ENCODE measurements around the gene STK25.
A peak's percentile ranks its signal among the peaks of the same experiment; 100 is the strongest.
"Not testable (repeated sequence)": the region's sequence is repeated elsewhere in the genome, so short reads cannot be mapped to it uniquely, and the experiment has no call there.

STK25 gene

GRCh38 chr2:241506317-241506716 lies 2.1 kb downstream of the STK25 start:
- H3K9me3 ChIP-seq (ENCODE audit: control insufficient read depth, insufficient read depth, low read depth, low read length); H3K27ac ChIP-seq (ENCODE audit: extremely low read depth, low read depth, low read length); H3K4me3 ChIP-seq (ENCODE audit: low read depth, low read length); H3K4me1 ChIP-seq (ENCODE audit: control insufficient read depth, insufficient read depth, low read length): not testable (repeated sequence)
- peaks cover 9 to 18% of the 10 kb centered on the region in 2 experiments; a peak in 2 of 3 replicates for H3K36me3 ChIP-seq (ENCODE audit: control insufficient read depth in 2 of 2, insufficient read depth in 1 of 2, low read length in 2 of 2)
- POLR2A ChIA-PET: interaction anchor here (1.5 kb wide), 1 partner anchor 8 kb away, joined by 4 read pairs; no protein-coding TSS in a partner anchor
- CTCF ChIA-PET: interaction anchor here (0.6 to 1.1 kb wide), 4 partner anchors 62 to 262 kb away, joined by 3 to 4 read pairs (median 4); no protein-coding TSS in a partner anchor

GRCh38 chr2:241505781-241506201 lies 2.6 kb downstream of the STK25 start:
- ChIA-PET POLR2A (interaction anchor here (1.5 kb wide), 1 partner anchor 8 kb away, joined by 4 read pairs; no protein-coding TSS in a partner anchor), CTCF (interaction anchor here (0.6 to 1.1 kb wide), 4 partner anchors 62 to 262 kb away, joined by 3 to 4 read pairs (median 4); no protein-coding TSS in a partner anchor)
- H3K4me3 ChIP-seq (ENCODE audit: low read depth, low read length): no peak overlapping the region
- peaks cover 9% of the 10 kb centered on the region; the same call in 1 of the 2 replicates for H3K4me1 ChIP-seq (ENCODE audit: control insufficient read depth, insufficient read depth, low read length)
- H3K27ac ChIP-seq (ENCODE audit: extremely low read depth, low read depth, low read length): 0 out of 2 replicates have a peak overlapping the region, but pooled peaks have one; percentile 10
- peaks cover 9 to 23% of the 10 kb centered on the region in 2 experiments; a peak in 2 of 3 replicates for H3K36me3 ChIP-seq (ENCODE audit: control insufficient read depth in 2 of 2, insufficient read depth in 1 of 2, low read length in 2 of 2)
- H3K9me3 ChIP-seq (ENCODE audit: control insufficient read depth, insufficient read depth, low read depth, low read length): no peaks in the 10 kb centered on the region
- no peak for TF ChIP-seq ZNF366 (tag by site-specific recombination; conservative IDR thresholded peaks at IDR 0.05)
- peak; percentile 78 for TF ChIP-seq ZNF692 (tag by site-specific recombination; IDR thresholded peaks at IDR 0.05)
- 0 out of 2 replicates have a peak, but pooled peaks have one; percentile 24 for TF ChIP-seq ZFP69B (tag by site-specific recombination; IDR thresholded peaks at IDR 0.05)
- no peak for TF ChIP-seq ZNF26 (tag by site-specific recombination; IDR thresholded peaks at IDR 0.05)
- no peak for TF ChIP-seq ZNF184 (tag by site-specific recombination; IDR thresholded peaks at IDR 0.05)
- TF ChIP-seq ZNF48 (tag by site-specific recombination; IDR thresholded peaks at IDR 0.05): no peak

- Histone ChIP-seq H3K9me3 (ENCODE audit: control insufficient read depth, insufficient read depth, low read depth, low read length) (no peaks in the 10 kb centered on the region), H3K4me1 (ENCODE audit: control insufficient read depth, insufficient read depth, low read length) (peaks cover 9% of the 10 kb centered on the region; the same call in 1 of the 2 replicates), H3K27ac (ENCODE audit: extremely low read depth, low read depth, low read length) (0 out of 2 replicates have a peak overlapping the region, but pooled peaks have one; percentile 10), H3K36me3 (ENCODE audit: control insufficient read depth in 2 of 2, insufficient read depth in 1 of 2, low read length in 2 of 2) (peaks cover 9 to 29% of the 10 kb centered on the region in 2 experiments; a peak in 2 of 3 replicates), H3K4me3 (ENCODE audit: low read depth, low read length) (no peak overlapping the region)
- no peak for TF ChIP-seq ZNF112 (tag by site-specific recombination; IDR thresholded peaks at IDR 0.05)
- 0 out of 2 replicates have a peak, but pooled peaks have one; percentile 23 for TF ChIP-seq ZNF600 (tag by site-specific recombination; IDR thresholded peaks at IDR 0.05)
- TF ChIP-seq, protein P1, sequence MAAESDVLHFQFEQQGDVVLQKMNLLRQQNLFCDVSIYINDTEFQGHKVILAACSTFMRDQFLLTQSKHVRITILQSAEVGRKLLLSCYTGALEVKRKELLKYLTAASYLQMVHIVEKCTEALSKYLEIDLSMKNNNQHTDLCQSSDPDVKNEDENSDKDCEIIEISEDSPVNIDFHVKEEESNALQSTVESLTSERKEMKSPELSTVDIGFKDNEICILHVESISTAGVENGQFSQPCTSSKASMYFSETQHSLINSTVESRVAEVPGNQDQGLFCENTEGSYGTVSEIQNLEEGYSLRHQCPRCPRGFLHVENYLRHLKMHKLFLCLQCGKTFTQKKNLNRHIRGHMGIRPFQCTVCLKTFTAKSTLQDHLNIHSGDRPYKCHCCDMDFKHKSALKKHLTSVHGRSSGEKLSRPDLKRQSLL (tag by site-specific recombination; IDR thresholded peaks at IDR 0.05): 0 out of 2 replicates have a peak, but pooled peaks have one; percentile 26
- TF ChIP-seq ZBTB48 (tag by site-specific recombination; IDR thresholded peaks at IDR 0.05): peak; percentile 41; the same call in 1 of the 2 replicates
- TF ChIP-seq ZIC2 (tag by site-specific recombination; IDR thresholded peaks at IDR 0.05): peak; percentile 100
- TF ChIP-seq ZNF404 (tag by site-specific recombination; IDR thresholded peaks at IDR 0.05): no peak
- no peak for TF ChIP-seq ZNF37A (tag by site-specific recombination; IDR thresholded peaks at IDR 0.05)
- ChIA-PET POLR2A (interaction anchor here (0.8 kb wide), 1 partner anchor 175 kb away, joined by 3 read pairs; no protein-coding TSS in a partner anchor), CTCF (no interaction called here)
These were observed 3.2 kb downstream of the STK25 start for GRCh38 chr2:241505086-241505780.
